Activated T-cell treated with anti-CD3 and anti-CD28 coated beads for 48 hours (primary cell): ENCODE data around the gene EDEM2.
"Not testable (repeated sequence)": the region's sequence is repeated elsewhere in the genome, so short reads cannot be mapped to it uniquely, and the experiment has no call there.

Experiments
- DNase-seq: peaks from one replicate; pipeline ENCODE4 v3.0.0-alpha.2; 2020; ENCODE audit warnings: low read depth

The EDEM2 gene

DNA sequence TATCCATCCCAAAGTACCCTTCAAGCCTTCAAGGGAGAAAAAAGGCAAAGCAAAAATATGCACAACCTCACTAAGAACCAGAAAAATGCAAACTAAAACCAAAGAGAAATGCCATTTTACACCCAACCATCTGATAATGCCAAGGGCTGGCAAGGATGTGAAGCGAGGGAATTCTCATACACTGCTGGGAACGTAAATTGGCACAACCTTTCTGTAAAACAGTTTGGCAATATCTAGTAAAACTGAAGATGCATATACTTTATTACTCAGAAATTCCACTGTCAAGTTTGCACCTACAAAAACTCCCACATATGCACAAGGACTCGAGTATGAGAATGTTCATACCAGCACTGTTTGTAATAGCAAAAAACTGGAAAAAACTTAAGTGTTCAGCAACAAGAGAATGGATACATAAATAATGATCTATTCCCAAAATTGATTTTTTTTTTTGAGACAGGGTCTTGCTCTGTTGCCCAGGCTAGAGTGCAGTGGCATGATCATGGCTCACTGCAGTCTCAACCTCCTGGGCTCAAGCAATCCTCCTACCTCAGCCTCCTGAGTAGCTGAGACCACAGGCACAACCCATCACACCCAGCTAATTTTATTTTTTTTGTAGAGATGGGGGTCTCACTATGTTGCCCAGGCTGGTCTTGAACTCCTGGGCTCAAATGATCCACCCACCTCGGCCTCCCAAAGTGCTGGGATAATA lies 21.7 kb upstream of the EDEM2 start:
- DNase-seq: not testable (repeated sequence)

DNA sequence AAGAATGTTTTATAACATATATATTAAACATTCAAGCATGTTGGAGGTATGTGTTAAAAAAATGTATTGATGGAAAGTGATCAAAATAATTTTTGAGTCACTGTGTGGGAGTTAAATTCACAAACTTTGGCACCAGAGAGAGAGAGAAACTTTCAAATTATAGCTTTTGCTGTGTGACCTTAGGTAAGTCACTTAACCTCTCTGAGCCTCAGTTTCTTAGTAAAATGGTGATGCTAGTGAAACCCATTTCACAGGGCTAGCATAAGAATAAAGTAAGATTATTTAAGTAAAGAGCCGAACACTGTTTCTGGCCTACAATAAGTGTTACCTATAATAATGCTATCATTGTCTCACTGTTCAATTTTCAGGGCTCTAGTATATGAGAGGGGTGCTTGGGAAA lies 20.7 kb upstream of the EDEM2 start:
- DNase-seq: no peak

DNA sequence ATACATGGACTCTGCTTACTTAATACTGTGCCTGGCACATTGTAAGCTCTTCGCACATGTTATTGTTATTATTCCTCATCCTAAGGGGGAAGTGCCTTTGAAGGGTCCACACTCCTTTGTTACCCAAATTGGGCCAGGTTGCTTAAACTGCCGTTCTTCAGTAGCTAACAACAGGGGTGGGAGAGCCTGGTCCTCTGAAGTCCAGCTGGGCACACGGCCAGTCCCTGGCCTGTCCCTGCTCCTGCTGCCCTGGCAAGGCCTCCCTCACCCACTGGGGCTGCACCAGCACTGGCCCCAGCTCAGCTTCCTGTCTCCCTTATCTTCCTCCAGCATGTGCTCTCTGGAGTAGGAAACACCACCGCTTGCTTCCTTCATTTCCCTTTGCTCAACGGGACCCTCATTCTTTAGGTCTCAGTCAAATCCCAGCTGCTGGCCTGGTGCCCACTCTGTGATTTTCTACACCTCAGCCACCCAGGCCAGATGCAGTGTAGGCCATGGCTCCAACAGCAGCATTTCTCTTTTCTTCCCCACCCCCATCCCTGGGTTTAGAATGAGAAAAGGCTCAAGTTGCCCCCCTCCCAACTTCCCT lies 19.2 kb upstream of the EDEM2 start:
- no peak for DNase-seq

DNA sequence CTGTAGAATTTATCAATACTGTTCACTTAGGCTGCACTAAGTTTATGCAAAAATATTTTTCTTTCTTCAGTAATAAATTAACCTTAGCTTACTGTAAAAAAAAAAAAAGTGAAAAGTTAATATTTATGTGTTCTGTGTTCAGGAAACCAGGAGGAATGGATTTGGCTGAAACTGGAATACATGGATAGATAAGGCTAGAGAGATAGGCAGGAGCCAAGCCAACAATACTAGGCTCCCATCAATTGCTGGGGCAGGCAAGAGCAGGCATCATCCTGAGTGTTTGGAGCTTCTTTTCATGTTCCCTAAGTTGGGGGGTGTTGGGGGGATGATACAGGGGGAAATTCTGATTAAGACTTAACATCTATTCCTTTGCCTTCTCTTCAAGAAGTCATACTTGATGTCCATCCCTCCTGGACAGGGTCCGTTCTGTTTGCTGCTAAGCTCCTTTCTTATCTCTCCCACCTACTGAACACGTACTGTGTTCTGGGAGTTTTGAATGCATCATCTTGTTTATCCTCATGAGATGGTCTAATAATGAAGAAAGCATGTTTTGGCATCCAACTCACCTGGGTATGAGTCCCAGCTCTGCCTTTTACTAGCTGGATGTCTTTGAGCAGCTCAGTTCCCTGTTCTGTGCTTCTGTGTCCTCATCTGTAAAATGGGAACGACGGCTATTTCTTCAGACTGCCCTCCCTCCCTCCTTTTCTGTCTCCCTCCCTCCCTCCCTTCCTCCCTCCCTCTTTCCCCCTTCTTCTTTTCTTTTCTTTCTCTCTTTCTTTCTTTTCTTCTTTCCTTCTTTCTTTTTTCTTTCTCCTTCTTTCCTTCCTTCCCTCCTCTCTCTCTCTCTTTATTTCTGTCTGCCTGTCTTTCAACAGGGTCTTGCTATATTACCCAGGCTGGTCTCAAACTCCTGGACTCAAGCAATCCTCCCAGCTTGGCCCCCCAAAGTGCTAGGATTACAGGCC lies 18.4 kb upstream of the EDEM2 start:
- no peak for DNase-seq

DNA sequence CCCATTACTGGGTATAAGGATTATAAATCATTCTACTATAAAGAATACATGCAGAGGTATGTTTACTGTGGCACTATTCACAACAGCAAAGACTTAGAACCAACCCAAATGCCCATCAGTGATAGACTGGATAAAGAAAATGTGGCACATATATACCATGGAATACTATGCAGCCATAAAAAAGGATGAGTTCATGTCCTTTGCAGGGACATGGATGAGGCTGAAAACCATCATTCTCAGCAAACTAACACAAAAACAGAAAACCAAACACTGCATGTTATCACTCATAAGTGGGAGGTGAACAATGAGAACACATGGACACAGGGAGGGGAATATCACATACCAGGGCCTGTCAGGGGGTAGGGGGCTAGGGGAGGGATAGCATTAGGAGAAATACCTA lies 17.4 kb upstream of the EDEM2 start:
- DNase-seq: not testable (repeated sequence)

DNA sequence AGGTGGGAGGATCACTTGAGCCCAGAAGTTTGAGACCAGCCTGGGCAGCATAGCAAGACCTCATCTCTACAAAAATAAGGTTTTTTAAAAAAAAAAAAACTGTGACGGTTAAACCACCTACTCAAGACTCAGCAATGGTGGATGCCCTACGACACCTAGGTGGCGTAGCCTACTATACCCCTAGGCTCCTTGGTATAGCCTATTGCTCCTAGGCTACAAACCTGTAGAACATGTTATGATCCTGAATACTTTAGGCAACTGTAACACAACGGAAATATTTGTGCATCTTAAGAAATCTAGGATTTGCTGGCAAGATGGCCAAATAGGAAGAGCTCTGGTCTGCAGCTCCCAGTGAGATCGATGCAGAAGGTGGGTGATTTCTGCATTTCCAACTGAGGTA lies 13.2 kb upstream of the EDEM2 start:
- not testable (repeated sequence) for DNase-seq

DNA sequence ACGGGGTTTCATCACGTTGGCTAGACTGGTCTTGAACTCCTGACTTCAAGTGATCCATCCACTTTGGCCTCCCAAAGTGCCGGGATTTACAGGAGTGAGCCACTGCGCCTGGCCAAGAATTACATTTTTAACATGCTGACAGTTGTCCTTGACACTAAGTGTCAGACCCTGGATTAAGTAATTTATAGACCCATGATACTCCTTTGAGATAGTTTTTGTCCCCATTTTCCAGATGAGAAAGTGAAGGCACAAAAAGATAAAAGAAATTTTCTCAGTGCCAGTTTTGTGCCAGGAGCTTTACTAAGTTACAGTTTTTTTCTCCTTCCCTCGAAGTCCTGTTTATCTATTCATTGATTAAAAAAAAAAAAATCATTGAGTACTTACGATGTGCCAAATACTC lies 9.8 kb upstream of the EDEM2 start:
- no peak for DNase-seq

DNA sequence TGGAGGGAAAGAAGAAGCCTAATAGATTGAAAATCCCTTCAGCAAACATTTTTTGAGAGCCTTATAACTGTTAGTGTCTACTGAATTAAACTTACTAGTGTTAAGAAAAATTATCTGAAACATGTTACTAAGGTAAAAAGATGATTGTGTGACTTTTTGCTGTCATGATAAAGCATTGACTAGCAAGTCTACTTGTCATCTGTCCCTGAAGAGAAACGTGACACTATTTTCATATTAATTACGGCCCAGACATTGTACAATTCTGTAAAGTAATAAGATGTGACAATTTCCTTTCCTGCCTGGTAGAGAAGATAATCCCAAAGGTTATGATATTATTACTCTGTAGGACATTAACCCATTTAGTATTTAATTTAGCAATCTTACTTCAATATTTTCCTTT lies 8.8 kb upstream of the EDEM2 start:
- no peak for DNase-seq

DNA sequence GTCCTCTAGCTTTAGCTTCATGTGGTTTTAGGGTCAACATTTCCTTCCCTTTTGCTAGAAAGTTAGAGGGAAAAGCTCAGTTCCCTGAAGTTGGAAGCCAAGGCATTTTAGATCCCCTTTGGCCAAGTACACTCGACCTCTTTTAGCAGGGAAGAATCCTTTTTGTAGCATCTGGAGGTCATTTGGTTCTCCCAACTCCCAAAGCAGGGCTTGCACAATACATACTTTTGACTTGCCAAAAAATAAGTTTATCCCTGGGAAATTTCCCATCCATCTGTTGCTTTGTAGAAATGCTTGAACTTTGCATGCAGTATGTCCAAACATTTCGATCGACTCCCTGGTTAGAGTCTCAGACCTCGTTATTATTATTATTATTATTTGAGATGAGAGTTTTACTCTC lies 4.6 kb upstream of the EDEM2 start:
- DNase-seq: no peak

DNA sequence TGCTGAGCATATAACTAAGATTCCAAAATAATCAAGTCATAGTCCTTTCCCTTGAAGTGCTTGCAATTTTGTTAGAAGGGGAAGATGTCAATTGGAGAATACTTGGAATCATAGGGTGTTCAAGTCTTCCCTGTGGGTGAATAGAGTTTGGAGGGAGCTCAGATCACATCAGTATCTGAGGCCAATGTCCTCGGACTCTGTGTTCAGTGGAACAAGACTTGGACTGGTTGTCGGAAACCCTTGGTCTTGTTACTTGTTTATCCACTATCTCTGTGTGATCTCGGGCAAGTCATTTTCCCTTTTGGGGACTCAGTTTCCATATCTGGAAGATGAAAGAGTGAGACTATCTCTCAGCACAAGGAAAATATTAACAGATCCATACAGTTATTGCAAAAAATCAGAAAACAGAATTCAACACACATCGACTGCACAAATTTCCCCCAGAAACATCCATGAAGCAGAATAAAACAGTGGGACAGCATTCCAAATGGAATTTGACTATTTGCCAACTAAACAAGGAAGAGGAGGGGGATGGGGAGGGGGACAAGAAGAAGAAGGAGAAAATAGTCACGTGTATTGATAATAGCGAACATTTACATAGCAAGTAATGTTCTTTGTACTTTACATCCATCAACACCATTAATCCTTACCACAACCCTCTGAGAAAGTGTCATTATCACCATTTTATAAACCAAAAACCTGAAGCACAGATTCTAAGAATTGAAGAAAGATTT lies 3.9 kb upstream of the EDEM2 start:
- no peak for DNase-seq

DNA sequence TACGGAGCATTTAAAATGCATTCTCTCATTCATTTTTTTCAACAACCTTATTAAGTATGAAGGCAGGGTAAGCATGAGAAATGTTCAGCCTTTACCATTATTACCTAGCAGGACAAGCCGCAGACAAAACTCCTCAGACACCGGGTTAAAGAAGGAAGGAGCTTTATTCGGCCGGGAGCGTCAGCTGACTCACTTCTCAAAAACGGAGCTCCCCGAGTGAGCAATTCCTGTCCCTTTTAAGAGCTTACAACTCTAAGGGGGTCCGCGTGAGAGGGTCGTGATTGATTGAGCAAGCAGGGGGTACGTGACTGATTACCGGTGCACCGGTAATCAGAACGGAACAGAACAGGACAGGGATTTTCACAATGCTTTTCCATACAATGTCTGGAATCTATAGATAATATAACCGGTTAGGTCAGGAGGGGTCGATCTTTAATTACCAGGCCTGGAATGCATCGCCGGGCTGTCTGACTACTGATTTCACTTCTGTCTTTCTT lies 487 bp upstream of the EDEM2 start:
- DNase-seq: peak; percentile 11

DNA sequence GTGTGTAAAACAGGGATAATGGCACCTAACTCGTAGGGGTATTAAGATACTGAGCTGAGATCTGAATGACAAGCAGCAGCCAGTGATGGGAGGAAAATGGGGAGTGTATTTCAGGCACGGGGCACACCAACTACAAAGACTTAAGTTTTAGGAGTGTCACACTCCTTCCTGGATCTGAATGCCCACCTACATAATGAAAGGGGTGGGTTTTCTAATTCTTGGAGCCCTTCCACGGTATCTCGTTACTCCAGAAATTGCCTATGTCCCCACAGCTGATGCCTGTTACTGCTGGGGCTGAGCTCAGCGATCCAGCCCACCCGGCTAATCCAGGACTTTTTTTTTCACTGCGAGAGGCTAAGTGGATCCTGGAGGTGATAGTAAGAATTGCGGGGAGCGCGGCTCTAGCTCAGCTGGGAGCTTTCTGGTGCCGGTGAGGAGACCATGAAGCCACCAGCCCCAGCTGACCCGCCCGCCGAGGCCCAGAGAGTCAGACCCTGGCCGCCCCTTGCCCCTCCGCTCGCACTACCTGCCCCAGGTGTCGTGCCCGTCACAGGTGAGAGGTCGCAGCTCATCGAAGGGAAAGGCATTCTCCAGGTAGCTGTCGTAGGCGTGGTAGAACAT lies 727 bp downstream of the EDEM2 start:
- DNase-seq: peak; percentile 15

DNA sequence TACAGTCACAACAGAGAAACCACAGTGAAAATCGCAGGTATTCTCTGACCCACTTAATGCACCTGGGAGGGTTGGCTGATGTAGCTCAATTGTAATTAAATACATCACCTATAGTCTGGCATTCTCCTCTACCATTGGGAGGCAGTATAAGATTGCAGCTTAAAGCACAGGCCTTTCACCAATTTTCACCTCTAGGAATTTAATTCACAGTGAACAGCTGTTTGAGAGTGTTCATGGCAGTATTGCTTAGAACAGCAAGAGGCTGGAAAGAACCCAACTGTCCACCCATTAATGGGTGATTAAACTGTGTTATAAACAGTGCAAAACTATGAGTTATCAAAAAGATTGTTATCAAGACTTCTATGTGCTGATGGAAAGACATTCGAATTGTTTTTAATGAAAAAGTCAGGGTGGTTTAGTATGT lies 2.0 kb downstream of the EDEM2 start:
- no peak for DNase-seq

DNA sequence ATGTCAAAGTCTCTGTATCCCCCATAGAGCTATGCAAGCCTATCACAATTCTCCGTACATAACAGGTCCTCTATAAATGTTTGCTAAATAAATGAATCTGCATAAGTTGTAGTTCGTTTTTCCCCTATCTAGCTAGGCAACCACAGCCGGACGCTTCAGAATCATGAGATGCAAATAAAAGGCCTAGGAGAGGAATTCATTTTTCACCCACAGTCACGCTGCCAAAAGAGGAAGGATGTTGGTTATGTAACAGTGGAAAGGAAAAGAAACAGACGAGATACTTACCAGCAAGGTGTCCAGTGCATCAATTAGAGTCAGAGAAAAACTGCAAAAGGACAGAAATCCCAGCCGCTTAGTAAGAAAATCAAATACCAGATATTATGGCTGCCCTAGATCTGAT lies 2.4 kb downstream of the EDEM2 start:
- no peak for DNase-seq

DNA sequence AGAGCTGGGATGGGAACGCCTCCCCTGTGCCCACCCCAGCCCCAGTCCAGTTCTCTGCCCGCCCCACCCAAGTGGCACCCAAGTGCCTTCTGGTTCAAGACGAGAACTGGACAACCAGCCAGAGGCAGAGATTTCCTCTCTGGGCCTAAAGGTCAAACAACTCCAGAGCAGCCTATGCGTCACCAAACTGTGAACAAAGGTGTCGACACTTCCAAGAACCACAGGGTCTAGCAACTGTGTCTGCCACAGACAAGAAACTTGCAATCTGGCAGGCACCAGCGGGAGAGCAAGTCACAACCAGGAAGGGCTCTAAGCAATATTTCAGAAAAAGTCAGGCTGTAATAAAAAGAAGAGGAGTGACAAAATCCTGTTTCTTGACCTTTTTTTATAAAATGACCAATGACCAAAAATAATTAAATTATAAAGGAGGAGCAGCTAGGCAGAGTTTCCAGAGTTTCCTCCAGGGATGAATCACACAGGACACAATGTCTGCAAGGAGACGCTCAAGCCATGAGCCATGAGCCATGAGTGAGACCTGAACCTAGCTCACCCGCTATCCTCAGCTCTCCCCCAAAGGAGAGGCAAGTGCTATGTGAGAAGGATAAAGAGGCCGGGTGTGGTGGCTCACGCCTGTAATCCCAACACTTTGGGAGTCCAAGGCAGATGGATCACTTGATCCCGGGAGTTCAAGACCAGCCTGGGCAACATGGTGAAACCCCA lies 11.1 kb downstream of the EDEM2 start:
- DNase-seq: no peak

DNA sequence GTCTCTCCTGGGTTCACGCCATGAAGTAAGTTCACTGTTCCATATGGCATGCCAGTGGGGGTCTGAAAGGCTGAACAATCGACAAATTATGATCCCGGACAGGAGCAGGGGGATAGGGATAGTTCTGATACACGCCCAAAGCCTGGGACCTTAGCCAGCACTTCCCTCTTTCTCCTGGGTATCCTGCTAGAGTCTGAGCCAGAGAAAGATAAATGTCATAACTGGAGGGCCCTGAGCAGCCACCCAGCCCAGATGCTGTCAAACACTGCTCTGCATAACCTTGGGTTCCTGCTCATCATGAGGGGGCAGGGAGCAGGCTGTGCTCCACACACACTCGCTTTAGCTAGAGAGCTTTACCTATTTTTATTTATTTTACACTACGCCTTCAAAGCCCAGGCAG lies 12.3 kb downstream of the EDEM2 start:
- no peak for DNase-seq

DNA sequence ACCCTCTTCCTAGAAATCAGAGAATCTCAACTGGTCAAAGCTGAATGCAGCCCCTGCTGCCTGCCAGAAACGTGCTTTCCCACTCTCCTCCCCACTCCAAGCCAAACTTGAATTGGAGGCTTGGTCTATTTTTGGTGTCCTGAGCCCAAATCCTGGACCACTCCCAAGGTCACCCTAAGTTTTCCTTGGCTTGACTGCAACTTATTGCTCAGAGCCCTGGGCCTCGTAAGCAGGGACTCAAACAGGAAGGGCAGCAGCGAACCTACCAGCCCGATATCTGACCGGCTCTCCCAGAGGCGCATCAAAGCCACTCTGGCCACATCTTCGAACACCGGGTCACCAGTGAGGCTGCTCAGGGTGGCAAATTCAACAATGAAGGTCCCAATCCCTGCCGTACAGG lies 12.7 kb downstream of the EDEM2 start:
- no peak for DNase-seq

DNA sequence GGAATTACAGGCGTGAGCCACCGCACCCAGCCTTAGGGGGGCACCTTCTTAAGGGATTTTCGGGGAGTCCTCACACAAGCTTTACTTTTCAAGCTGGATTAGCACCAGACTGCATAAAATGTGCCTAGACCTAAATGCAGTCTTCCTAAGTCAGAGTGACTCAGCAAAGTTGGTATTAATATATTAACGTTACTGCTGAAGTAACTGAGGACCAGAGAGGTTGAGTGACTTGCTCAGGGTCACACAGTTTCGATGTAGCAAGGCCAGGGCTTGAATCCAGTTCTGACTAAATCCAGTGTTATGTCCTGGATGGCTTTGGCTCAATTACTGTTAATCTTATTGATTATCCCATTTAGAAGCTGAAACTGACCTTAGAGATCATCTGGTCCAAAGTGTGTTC lies 13.4 kb downstream of the EDEM2 start:
- DNase-seq: no peak

DNA sequence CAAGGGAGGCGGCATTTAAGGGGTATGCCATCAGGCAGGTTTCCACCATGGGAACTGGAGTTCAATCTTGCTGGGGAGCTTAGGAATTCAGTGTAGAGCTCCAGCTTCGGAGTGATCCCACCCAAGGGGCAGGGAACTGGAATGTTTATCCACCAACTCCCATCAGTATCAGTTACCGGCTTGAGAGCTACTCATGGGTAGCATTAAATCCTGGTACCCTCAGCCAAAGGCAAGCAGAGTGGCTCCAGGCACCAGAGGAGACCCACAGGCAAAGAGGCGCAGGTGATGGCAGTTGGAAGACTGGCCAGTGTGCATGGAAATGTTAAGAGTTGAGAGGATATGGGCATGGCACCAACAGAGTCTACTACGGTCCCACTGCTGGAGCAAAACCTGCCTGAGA lies 14.1 kb downstream of the EDEM2 start:
- no peak for DNase-seq

DNA sequence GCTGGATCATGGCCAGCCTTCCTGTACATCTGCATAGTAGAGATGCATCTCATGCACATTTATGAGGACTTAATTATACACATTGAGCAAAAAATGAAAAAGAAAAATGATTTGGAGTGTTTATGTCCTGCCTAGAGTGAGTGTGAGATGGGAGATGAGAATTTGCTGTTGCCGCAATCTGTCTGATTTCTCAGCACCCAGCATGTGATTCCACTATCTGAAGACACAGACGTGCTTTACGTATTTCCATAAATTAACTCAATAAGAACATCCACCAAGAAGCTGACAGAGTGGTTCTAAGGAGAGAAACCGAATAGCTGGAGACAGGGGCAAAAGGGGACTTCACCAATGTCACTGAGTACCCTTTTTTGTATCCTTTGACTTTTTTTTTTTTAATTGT lies 15.2 kb downstream of the EDEM2 start:
- DNase-seq: no peak

DNA sequence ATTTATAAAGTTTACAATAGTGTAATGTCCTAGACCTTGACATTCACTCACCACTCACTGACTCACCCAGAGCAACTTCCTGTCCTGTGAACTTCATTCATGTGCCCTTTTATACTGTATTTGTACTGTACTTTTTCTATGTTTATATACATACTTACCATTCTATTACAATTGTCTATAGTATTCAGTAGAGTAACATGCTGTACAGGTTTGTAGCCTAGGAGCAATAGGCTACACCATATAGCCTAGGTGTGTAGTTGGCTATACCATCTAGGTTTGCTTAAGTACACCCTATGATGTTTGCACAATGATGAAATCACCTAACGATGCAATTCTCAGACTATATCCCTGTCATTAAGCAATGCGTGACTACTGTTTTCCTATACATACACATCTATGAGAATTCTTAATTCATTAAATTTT lies 17.5 kb downstream of the EDEM2 start:
- no peak for DNase-seq
